K562 (cell line): Measurements from ENCODE around the gene HIVEP1. TPM values are rescaled to one million over a fixed set of nuclear protein-coding genes. Genes with fewer than 3 reads are reported as not detected.
A peak's percentile ranks its signal among the peaks of the same experiment; 100 is the strongest.

Experiments used
- ARID3A ChIP-seq: IDR thresholded peaks from 2 replicates; pipeline ENCODE4 v1.6.1; 2012; ENCODE audit warnings: low read depth, low read length, improper control_type of control experiment, borderline replicate concordance
- C11orf30 ChIP-seq: fragments of 450-650 bp; IDR thresholded peaks from 2 replicates; pipeline ENCODE4 v1.6.1; 2016; ENCODE audit warnings: low read depth, mild to moderate bottlenecking
- CREB3L1 ChIP-seq: fragments of 450-650 bp; IDR thresholded peaks from 2 replicates; pipeline ENCODE4 v1.6.1; 2014; ENCODE audit warnings: low read depth, mild to moderate bottlenecking, moderate library complexity, borderline replicate concordance
- FOXJ2 ChIP-seq: fragments of 200-800 bp; sonication (Bioruptor generic); IDR thresholded peaks from 2 replicates; pipeline ENCODE4 v1.6.1; 2016; ENCODE audit warnings: missing genetic modification characterization, missing compliant biosample characterization
- SRF ChIP-seq, 2 experiments: fragments of 250-450, 450-650 bp in 1 of 2; sonication (Bioruptor Pico) in 1 of 2; sonication (generic) in 1 of 2; formaldehyde crosslinking; IDR thresholded peaks; 2 replicates each; pipeline versions ENCODE4 v1.5.0 to v1.5.1; 2020 to 2022; ENCODE audit warnings: mild to moderate bottlenecking in 1 of 2, missing genetic modification reagents in 1 of 2
- THRAP3 ChIP-seq: fragments of 450-650 bp; IDR thresholded peaks from 2 replicates; pipeline ENCODE4 v1.6.1; 2016; ENCODE audit warnings: mild to moderate bottlenecking, inconsistent platforms, borderline replicate concordance
- ZBTB12 ChIP-seq: fragments of 250-450 bp; sonication (Bioruptor Pico); IDR thresholded peaks from 2 replicates; pipeline ENCODE4 v1.4.0; 2020
- ZNF224 ChIP-seq: sonication (generic); formaldehyde crosslinking; IDR thresholded peaks from 2 replicates; pipeline ENCODE4 v1.8.0; 2022; ENCODE audit warnings: mild to moderate bottlenecking, missing genetic modification reagents
- ZNF785 ChIP-seq: fragments of 250-450 bp; sonication (Bioruptor Pico); IDR thresholded peaks from 2 replicates; pipeline ENCODE4 v1.4.0; 2020; ENCODE audit warnings: mild to moderate bottlenecking
- polyA plus RNA-seq, 8 experiments: library from polyadenylated mRNA; depleted of rRNA in 4 of 8; stranded (reverse) in 5 of 8; unstranded in 3 of 8; fragments of >200 nt; fragmentation: Nextera tagmentation in 2 of 8; fragmentation: Illumina TruSeq in 1 of 8; extraction: Ambion mirVana in 2 of 8; extraction: Trizol in 1 of 8; gene quantifications; 2 replicates each; pipeline versions ENCODE4 v1.2.1 to v1.2.3, GENCODE V29; 2011 to 2014; ENCODE audit warnings: inconsistent platforms in 1 of 8, missing spikeins in 1 of 8
- total RNA-seq, 7 experiments: library from RNA; depleted of rRNA in 6 of 7; stranded (reverse); fragments of >200 nt in 6 of 7; fragmentation: Illumina TruSeq in 2 of 7; extraction: Trizol in 2 of 7; gene quantifications; 2 replicates each; pipeline versions ENCODE4 v1.2.1 to v1.2.3, GENCODE V29; 2011 to 2021; ENCODE audit warnings: low replicate concordance in 1 of 7
- TF ChIP-seq, protein P1 (sequence below): fragments of 450-650 bp; IDR thresholded peaks from 2 replicates; pipeline ENCODE4 v1.6.1; 2016; ENCODE audit warnings: mild to moderate bottlenecking, moderate library complexity

The HIVEP1 gene
- total and polyA plus RNA-seq, 9 of the 15 experiments (the other 6 are each of a cell fraction or from before 2014, with no cell fraction given) = 6.0 to 33.3 (median 21.7) TPM

- TF ChIP-seq, protein P1, sequence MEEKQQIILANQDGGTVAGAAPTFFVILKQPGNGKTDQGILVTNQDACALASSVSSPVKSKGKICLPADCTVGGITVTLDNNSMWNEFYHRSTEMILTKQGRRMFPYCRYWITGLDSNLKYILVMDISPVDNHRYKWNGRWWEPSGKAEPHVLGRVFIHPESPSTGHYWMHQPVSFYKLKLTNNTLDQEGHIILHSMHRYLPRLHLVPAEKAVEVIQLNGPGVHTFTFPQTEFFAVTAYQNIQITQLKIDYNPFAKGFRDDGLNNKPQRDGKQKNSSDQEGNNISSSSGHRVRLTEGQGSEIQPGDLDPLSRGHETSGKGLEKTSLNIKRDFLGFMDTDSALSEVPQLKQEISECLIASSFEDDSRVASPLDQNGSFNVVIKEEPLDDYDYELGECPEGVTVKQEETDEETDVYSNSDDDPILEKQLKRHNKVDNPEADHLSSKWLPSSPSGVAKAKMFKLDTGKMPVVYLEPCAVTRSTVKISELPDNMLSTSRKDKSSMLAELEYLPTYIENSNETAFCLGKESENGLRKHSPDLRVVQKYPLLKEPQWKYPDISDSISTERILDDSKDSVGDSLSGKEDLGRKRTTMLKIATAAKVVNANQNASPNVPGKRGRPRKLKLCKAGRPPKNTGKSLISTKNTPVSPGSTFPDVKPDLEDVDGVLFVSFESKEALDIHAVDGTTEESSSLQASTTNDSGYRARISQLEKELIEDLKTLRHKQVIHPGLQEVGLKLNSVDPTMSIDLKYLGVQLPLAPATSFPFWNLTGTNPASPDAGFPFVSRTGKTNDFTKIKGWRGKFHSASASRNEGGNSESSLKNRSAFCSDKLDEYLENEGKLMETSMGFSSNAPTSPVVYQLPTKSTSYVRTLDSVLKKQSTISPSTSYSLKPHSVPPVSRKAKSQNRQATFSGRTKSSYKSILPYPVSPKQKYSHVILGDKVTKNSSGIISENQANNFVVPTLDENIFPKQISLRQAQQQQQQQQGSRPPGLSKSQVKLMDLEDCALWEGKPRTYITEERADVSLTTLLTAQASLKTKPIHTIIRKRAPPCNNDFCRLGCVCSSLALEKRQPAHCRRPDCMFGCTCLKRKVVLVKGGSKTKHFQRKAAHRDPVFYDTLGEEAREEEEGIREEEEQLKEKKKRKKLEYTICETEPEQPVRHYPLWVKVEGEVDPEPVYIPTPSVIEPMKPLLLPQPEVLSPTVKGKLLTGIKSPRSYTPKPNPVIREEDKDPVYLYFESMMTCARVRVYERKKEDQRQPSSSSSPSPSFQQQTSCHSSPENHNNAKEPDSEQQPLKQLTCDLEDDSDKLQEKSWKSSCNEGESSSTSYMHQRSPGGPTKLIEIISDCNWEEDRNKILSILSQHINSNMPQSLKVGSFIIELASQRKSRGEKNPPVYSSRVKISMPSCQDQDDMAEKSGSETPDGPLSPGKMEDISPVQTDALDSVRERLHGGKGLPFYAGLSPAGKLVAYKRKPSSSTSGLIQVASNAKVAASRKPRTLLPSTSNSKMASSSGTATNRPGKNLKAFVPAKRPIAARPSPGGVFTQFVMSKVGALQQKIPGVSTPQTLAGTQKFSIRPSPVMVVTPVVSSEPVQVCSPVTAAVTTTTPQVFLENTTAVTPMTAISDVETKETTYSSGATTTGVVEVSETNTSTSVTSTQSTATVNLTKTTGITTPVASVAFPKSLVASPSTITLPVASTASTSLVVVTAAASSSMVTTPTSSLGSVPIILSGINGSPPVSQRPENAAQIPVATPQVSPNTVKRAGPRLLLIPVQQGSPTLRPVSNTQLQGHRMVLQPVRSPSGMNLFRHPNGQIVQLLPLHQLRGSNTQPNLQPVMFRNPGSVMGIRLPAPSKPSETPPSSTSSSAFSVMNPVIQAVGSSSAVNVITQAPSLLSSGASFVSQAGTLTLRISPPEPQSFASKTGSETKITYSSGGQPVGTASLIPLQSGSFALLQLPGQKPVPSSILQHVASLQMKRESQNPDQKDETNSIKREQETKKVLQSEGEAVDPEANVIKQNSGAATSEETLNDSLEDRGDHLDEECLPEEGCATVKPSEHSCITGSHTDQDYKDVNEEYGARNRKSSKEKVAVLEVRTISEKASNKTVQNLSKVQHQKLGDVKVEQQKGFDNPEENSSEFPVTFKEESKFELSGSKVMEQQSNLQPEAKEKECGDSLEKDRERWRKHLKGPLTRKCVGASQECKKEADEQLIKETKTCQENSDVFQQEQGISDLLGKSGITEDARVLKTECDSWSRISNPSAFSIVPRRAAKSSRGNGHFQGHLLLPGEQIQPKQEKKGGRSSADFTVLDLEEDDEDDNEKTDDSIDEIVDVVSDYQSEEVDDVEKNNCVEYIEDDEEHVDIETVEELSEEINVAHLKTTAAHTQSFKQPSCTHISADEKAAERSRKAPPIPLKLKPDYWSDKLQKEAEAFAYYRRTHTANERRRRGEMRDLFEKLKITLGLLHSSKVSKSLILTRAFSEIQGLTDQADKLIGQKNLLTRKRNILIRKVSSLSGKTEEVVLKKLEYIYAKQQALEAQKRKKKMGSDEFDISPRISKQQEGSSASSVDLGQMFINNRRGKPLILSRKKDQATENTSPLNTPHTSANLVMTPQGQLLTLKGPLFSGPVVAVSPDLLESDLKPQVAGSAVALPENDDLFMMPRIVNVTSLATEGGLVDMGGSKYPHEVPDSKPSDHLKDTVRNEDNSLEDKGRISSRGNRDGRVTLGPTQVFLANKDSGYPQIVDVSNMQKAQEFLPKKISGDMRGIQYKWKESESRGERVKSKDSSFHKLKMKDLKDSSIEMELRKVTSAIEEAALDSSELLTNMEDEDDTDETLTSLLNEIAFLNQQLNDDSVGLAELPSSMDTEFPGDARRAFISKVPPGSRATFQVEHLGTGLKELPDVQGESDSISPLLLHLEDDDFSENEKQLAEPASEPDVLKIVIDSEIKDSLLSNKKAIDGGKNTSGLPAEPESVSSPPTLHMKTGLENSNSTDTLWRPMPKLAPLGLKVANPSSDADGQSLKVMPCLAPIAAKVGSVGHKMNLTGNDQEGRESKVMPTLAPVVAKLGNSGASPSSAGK = no peak
- no peak for TF ChIP-seq ZNF785 (CRISPR knock-in tag)
- TF ChIP-seq ZBTB12 (CRISPR knock-in tag) = no peak
- TF ChIP-seq THRAP3 = no peak
- TF ChIP-seq ZNF224 = no peak
- TF ChIP-seq FOXJ2 (tag) = 0 out of 2 replicates have a peak, but pooled peaks have one; percentile 5
- no peak for TF ChIP-seq ARID3A
- no peak; a peak in 1 of 4 replicates for TF ChIP-seq SRF (CRISPR knock-in tag; IDR thresholded peaks at IDR 0.05)
- TF ChIP-seq C11orf30 = no peak
- no peak; the same call in 1 of the 2 replicates for TF ChIP-seq CREB3L1
These were observed 3.5 kb upstream of the HIVEP1 start (continued) for GRCh38 chr6:12008366-12009179.
